Lower leg skin (tissue), 4 donors: ENCODE measurements around the gene NRXN3. TPM values are rescaled to one million over a fixed set of nuclear protein-coding genes. Genes with fewer than 3 reads are reported as not detected.
"Not testable (repeated sequence)": the region's sequence is repeated elsewhere in the genome, so short reads cannot be mapped to it uniquely, and the experiment has no call there.

Source experiments
- DNase-seq, 2 donors: peaks; one replicate each; pipeline ENCODE4 v3.0.0-alpha.2; 2019; ENCODE audit warnings: low spot score in 2 of 2
- H3K4me3 ChIP-seq: fragments of 200-600 bp; sonication (generic); 2 replicates; pipeline ENCODE4 v1.5.1; 2017; ENCODE audit warnings: mild to moderate bottlenecking, low read depth; ENCODE audit not compliant: poor library complexity, severe bottlenecking
- POLR2A ChIP-seq, 2 donors: fragments of 450-650 bp; IDR thresholded peaks; one replicate each; pipeline ENCODE4 v1.6.1; 2016 to 2017; ENCODE audit warnings: antibody characterized with exemption in 2 of 2, mild to moderate bottlenecking in 1 of 2, moderate library complexity in 1 of 2
- WGBS, 2 donors: methylation state at CpG; one replicate each; pipeline ENCODE4 v1.1.5; 2018; 5-methylcytosine and 5-hydroxymethylcytosine counted together
- intact Hi-C: fragments of 100-400 bp; cut with DNase I; formaldehyde crosslinking; loops from one replicate; pipeline ENCODE4 v1.15.0; 2023; ENCODE audit warnings: low total_unique reads
- total RNA-seq, 4 donors: library from RNA; depleted of rRNA; stranded (reverse); fragments of >200 nt; gene quantifications; one replicate each; pipeline ENCODE4 v1.1.0, GENCODE V29; 2016
- TF ChIP-seq, protein P1 (sequence below), 3 donors: fragments of 450-650 bp; IDR thresholded peaks; one replicate each; pipeline ENCODE4 v1.5.1; 2016; ENCODE audit warnings: antibody characterized with exemption in 3 of 3, mild to moderate bottlenecking in 3 of 3, moderate library complexity in 2 of 3

The NRXN3 gene
- total RNA-seq, 4 donors from 2014 or later = 0.61 to 2.4 (median 1.7) TPM

- no peak for DNase-seq
- TF ChIP-seq, protein P1, sequence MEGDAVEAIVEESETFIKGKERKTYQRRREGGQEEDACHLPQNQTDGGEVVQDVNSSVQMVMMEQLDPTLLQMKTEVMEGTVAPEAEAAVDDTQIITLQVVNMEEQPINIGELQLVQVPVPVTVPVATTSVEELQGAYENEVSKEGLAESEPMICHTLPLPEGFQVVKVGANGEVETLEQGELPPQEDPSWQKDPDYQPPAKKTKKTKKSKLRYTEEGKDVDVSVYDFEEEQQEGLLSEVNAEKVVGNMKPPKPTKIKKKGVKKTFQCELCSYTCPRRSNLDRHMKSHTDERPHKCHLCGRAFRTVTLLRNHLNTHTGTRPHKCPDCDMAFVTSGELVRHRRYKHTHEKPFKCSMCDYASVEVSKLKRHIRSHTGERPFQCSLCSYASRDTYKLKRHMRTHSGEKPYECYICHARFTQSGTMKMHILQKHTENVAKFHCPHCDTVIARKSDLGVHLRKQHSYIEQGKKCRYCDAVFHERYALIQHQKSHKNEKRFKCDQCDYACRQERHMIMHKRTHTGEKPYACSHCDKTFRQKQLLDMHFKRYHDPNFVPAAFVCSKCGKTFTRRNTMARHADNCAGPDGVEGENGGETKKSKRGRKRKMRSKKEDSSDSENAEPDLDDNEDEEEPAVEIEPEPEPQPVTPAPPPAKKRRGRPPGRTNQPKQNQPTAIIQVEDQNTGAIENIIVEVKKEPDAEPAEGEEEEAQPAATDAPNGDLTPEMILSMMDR (IDR thresholded peaks at IDR 0.05) = no peak
- H3K4me3 ChIP-seq = no peak overlapping the region
- intact Hi-C loops = no loop called here
- 60 to 65% methylated on average over 2 of the region's 2 CpGs for WGBS, 2 donors
These were observed 933.6 kb downstream of the NRXN3 start for GRCh38 chr14:79103764-79104163.

DNA sequence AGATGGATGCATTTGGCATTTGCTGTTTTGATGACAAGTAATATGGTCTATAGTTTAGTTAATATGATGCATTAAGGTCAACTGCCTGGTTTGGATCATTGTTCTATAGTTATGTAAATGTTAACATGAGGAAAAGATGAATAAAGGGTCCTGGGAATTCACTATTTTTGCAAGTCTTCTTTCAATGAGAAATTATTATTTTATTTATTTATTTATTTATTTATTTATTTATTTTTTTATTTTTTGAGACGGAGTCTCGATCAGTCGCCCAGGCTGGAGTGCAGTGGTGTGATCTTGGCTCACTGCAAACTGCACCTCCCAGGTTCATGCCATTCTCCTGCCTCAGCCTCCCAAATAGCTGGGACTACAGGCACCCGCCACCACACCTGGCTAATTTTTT is 940.4 kb downstream of the NRXN3 start:
- 44 to 45% methylated on average over 4 of the region's 4 CpGs for WGBS, 2 donors
- H3K4me3 ChIP-seq, DNase-seq, intact Hi-C loops: not testable (repeated sequence)

- H3K4me3 ChIP-seq = no peak overlapping the region
- TF ChIP-seq, protein P1 (IDR thresholded peaks at IDR 0.05) = no peak
- TF ChIP-seq POLR2A (IDR thresholded peaks at IDR 0.05) = no peak
- intact Hi-C loops = no loop called here
- no peak for DNase-seq
- 25 to 26% methylated on average over 2 of the region's 2 CpGs for WGBS, 2 donors
These were observed 941.9 kb downstream of the NRXN3 start for GRCh38 chr14:79111987-79112501.

DNA sequence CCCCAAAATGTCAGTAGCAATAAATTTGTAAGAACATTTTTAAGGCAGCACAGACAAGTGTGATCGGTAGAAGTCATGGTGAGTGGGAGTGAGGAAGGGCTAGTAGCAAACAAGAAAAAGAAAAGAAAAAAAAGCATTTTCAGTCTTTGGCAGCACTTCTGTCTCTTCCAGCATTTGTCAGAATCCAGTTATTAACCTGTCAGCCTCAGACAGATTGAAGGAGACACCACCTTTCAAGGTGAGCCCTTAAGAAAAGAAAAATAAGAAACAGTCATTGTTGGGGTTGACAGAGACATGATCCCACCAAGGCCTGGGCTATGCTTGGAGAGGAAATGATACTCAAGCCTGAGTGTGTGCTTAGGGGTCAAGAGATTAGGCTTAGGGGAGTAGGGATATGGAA is 947.4 kb downstream of the NRXN3 start:
- H3K4me3 ChIP-seq = no peak overlapping the region
- TF ChIP-seq POLR2A (IDR thresholded peaks at IDR 0.05) = no peak
- TF ChIP-seq, protein P1 (IDR thresholded peaks at IDR 0.05) = no peak
- DNase-seq = no peak
- WGBS, 2 donors = 76% methylated on average over 1 of the region's 1 CpG
- intact Hi-C loops = no loop called here

GRCh38 chr14:79118291-79118690 is 948.1 kb downstream of the NRXN3 start:
- no peak for DNase-seq
- H3K4me3 ChIP-seq = no peak overlapping the region
- intact Hi-C loops = no loop called here
- 89 to 94% methylated on average over 2 of the region's 2 CpGs for WGBS, 2 donors
- TF ChIP-seq, protein P1 (IDR thresholded peaks at IDR 0.05) = no peak
- no peak for TF ChIP-seq POLR2A (IDR thresholded peaks at IDR 0.05)

DNA sequence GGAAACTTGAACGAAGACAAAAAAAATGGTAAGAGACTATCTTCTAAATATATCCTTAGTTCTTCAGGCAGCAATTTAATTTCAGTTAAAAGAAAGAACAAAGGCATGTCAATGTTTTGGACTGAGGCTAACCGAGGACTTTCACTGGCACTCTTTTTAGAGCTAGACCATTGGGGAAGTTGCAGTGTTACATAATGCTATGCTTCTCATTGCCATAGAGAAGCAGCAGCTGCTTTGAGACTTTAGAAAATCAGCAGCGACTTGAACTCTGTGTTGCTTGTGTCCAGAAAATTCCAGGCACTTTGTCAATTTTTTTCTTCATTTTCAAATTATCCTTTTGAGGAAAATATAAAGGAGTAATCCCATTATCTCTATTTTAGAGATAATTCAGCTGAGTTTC is 964.2 kb downstream of the NRXN3 start:
- 60 to 61% methylated on average over 3 of the region's 3 CpGs for WGBS, 2 donors
- no peak for DNase-seq
- no peak for TF ChIP-seq POLR2A (IDR thresholded peaks at IDR 0.05)
- TF ChIP-seq, protein P1 (IDR thresholded peaks at IDR 0.05) = no peak
- H3K4me3 ChIP-seq = no peak overlapping the region
- intact Hi-C loops = no loop called here
